Measurements from ENCODE around the gene PAPPA2.
"Not testable (repeated sequence)": the region's sequence is repeated elsewhere in the genome, so short reads cannot be mapped to it uniquely, and the experiment has no call there.

PAPPA2 gene

GRCh38 chr1:176612791-176613190, 149.8 kb downstream of the PAPPA2 start:
- DNase-seq, result no peak

- DNase-seq, result no peak
Observed at GRCh38 chr1:176617881-176618280, 154.9 kb downstream of the PAPPA2 start.

GRCh38 chr1:176619261-176619660, 156.3 kb downstream of the PAPPA2 start:
- no peak for DNase-seq

DNA sequence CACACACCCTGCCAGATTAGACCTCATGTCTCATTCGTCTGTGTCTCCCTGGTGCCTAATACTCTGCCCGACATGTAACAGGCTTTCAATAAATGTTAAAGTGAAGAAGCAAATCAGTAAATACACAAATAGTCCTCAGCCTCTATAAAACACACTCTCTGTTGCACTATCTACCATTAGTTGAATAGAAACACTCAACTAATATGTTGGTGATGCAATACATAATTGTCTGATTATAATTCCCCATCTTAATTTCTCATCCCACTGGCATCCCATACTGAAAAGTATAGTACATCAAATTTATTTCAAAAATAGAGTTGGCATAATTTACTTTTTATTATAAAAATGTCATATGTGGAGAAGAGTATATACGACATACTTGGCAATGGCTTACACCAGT, 162.4 kb downstream of the PAPPA2 start:
- no peak for DNase-seq

GRCh38 chr1:176626572-176627061, 163.6 kb downstream of the PAPPA2 start:
- no peak for DNase-seq

DNA sequence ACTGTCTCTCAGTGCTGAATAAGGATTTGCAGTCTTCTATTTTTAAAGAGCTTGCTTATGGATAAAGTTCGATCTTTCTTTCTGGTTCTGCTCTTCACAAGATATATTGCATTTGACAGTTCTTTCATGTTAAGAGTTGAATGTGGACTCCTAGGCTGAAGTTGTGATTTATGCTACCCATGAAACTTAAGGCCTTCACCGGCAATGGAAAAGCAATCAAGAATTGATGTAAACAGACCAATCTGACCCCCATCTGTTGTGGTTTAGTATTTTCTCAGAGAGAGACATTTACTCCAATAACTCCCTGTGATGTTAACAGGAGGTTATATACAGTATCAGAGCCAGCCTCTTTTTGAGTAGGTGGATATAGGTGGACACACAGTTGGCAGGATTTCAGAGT, 165.8 kb downstream of the PAPPA2 start:
- no peak for DNase-seq

GRCh38 chr1:176634733-176635132, 171.8 kb downstream of the PAPPA2 start:
- not testable (repeated sequence) for DNase-seq

DNA sequence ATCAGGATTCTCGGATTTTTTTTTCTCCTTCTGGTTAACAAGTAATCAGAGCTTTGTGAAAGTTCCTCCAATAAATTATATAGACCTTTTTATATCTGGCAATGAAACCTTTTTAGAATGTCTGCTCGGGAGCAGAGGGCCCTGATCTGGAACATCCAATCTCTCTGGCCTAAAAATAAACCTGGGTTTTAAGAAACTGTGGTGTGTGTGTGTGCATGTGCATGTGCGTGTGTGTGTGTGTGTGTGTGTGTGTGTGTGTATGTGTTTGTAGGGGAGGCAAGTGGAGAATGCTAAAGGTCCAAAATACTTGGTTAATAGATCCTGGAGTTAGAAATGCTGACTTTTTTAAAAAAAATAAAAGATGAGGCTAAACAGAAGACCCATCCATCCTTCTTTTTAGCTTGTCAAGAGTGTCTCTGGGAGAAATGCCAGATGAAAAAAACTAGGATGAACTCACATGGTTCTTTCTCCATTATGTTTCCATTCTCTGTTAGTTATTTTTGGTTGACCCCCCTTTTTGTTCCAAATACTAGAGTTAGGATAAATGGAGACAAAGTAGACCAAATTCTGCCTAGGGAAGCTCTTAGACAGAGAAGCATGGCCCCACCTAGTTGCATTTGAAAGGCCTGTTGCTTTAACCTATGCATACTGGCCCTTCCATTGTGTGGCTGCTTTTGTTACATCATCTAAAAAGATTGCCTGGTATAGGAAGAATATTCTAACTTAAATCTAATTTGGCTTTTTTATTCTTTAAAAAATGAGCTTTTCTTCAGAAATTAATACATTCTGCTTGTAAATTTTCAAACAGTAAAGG, 175.9 kb downstream of the PAPPA2 start:
- DNase-seq, result no peak

DNA sequence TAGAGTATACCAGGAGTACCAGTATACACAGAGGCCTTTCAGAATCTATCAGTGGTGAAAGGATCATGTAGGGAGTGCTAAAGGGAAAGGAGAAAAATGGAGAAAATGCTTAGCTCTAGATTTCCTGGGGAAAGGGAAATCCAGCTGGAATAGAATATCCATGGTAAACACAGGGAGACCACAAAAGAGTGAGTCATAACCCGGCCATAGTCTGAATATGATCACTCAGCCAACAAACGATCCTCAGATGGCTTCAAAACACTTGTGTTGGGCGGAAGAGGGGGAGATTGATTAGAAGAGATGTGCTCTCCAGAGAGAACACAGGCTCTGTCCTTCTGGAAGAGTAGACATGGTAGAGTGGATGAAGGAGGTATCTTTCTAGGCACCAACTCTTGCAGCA, 180.6 kb downstream of the PAPPA2 start:
- DNase-seq, result no peak

DNA sequence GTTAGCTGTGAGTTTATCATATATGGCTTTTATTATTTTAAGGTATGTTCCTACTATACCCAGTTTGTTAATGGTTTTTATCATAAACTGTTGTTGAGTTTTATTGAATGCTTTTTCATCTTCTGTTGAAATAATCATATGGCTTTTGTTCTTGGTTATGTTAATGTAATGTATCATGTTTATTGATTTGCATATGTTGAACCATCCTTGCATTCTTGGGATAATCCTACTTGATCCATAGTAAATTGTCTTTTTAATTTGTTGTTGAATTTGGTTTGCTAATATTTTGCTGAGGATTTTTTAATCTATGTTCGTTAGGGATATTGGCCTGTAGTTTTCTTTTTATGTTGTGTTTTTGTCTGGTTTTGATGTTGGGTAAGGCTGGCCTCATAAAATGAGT, 185.6 kb downstream of the PAPPA2 start:
- DNase-seq, result no peak

DNA sequence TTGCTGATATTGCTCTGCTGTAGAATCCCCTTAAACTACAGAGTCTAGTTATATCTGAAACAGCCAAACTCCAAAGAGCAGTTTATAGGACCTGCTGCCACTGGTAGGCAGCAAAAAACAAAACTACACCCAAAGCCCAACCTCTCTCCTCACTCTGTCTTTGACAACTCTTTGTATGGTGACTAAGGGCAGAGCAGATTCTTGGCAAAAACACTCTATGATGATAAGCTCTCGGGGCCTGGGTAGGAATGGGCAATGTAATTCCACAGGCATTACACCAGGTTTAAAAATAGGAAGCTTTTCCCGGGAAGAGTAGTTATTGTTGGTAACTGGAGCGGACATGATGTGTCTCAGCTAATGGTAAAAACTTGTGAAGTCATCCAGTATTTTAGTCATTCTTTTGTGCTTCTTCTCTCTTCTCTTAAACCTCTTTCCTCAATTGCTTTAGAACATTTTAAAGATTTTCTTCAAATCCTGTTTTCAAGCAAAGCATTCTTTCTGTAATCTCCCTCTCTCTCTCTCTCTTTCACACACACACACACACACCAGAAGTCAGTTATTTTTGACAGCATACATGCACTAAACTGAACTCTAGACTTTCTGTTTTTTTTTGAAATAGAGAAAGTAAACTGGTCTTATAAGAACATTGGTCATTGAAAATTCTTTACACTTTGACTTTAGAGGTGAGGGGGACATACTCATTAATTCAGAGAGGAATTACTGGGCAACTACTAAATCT, 193.5 kb downstream of the PAPPA2 start:
- DNase-seq, result peak; percentile 2

GRCh38 chr1:176669782-176670181, 206.8 kb downstream of the PAPPA2 start:
- no peak for DNase-seq

DNA sequence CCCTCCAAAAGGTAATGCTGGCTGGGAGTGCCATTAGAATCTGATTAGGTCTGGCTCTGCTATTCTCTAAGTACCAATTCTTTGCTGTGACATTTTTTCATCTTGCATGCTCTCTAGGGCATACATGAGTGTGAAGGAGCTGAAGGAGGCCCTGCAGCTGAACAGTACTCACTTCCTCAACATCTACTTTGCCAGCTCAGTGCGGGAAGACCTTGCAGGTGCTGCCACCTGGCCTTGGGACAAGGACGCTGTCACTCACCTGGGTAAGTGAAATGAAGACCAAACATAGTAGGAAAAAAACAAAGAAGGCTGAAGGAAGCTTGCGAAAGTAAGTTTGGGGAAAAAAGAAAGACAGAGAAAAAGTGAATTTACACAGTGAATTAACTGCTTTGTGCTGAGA, 207.9 kb downstream of the PAPPA2 start:
- no peak for DNase-seq

GRCh38 chr1:176682830-176683535, 220.0 kb downstream of the PAPPA2 start:
- DNase-seq, result no peak

DNA sequence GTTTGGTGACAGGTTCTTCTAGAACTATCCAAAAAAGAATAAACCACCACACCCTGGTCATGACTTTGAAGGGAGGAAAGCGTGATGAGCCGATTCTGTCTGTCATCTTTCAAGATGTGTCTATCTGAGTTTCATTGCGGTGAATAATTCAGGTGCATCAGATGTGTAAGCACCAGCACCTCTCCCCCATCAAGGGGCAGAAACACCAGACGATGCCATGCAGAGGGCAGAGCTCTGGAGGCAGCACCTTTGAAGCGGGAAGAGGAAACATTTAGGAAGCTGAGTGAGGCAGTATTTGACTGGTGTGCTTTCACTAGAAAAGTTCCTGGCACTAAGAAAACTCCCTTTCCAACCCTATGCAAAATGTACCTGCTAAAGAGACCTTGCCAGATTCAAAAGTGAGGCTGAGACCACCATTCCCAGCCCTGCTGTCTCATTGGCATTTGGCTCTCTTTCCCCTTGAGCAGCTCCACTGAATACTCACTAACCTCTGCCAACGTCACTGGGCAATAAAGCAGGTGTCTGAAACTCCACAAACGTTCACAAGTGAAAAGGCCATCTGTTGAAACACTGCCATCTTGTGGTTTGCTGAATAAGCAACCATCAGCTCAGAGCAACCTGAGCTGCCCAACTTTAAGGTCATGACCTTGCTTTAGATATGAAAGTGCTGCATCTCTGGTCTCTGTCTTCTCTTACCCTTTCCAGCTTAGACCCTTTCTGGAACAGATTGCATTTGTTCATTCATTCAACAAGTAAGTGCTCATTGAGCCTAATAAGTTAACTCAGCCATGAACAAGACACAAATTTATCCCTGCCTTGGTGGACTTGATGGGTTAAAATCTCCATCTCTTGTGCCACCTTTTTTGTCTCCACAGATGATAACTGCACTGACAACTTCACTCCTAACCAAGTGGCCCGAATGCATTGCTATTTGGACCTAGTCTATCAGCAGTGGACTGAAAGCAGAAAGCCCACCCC, 228.6 kb downstream of the PAPPA2 start:
- no peak for DNase-seq

DNA sequence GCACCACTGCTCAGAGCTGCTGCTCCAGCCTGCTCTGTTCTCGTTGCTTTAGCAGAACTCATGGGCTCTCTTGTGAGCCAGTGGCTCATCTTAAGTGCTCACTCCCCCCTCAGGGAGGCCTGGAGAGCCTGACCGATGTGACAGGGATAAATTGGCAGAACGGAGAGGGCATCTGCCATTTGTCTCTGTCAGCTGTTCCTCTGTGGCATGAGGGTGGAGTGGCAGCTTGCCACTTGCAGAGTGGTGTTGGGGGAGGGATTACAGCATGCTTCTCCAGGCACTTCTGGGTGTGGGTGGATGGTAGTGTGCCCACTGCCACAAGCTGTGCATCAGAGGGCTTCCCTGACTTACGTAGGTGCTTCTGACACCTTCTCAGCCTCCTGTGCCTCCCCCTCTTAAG, 229.5 kb downstream of the PAPPA2 start:
- no peak for DNase-seq

GRCh38 chr1:176692988-176693696, 230.2 kb downstream of the PAPPA2 start:
- no peak for DNase-seq

DNA sequence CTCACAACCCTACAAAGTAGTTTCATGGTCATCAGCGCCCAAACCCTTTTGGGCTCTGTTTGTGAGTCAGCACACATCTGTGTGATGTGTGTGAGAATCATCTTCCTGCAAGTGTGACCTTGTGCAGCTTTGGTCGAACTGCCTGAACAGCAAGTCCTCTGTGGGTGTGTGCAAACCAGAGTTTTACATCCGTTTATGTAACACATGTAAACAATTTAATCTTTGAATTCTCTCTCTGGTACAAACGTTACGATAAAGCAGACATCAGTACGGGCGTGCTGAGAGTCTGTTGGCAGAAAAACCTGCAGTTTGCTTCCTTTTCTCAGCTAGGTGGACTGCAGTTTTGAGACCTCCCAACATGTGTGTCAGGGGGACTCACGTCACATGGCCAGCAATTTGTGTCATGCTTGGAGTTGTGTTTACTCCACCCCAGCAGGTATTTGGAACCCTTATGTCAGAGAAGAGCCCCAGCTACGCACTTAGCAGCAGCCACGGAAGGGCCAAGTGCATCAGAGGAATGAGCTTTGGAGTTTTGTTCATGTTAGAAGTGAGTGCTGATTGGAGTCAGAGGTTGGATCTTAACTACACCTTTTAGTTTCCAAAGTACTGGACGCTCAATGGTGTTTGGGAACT, 230.8 kb downstream of the PAPPA2 start:
- DNase-seq, result no peak

- DNase-seq, result no peak
Observed at GRCh38 chr1:176694713-176695112, 231.7 kb downstream of the PAPPA2 start.

- DNase-seq, result no peak
Observed at GRCh38 chr1:176696109-176696508, 233.1 kb downstream of the PAPPA2 start.

DNA sequence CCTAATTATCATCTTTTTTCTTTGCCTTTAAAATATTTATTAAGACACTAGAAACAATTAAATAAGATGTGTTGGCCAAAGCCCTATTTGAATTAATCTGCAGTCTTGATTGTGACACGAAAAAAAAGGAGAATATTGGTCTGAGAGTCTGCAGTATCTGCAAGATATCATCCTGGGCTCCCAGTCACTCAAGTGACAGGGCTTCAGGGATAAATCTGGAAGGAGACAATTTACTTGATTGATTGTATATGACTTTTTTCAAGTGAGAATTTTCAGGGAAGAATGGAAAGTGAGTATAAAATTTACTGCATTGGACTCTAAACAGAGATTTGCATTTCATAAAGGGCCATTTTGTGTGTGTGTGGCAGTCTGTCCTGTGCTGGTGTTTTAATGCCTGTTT, 233.7 kb downstream of the PAPPA2 start:
- no peak for DNase-seq

All from T1000 (cell line).